HepG2 (cell line): ENCODE results near the gene TBC1D16. TPM values are rescaled to one million over a fixed set of nuclear protein-coding genes. Genes with fewer than 3 reads are reported as not detected.

ENCODE experiments used
- ATF7-NPFF ChIP-seq: sonication (generic); formaldehyde crosslinking; IDR thresholded peaks from 2 replicates; pipeline ENCODE4 v1.8.1; 2023; ENCODE audit warnings: mild to moderate bottlenecking, low read depth, missing genetic modification reagents, moderate library complexity
- KMT2A ChIP-seq: sonication (generic); formaldehyde crosslinking; IDR thresholded peaks from 2 replicates; pipeline ENCODE4 v1.4.0; 2020; ENCODE audit warnings: missing genetic modification reagents
- NFE2 ChIP-seq: sonication (generic); formaldehyde crosslinking; IDR thresholded peaks from 2 replicates; pipeline ENCODE4 v1.4.0; 2020; ENCODE audit warnings: missing genetic modification reagents
- RXRB ChIP-seq: IDR thresholded peaks from 2 replicates; pipeline ENCODE4 v1.6.1; 2016; ENCODE audit warnings: borderline replicate concordance, missing genetic modification reagents, missing compliant biosample characterization
- SP140L ChIP-seq: sonication (generic); formaldehyde crosslinking; IDR thresholded peaks from 2 replicates; pipeline ENCODE4 v1.4.0; 2020; ENCODE audit warnings: missing genetic modification reagents, borderline replicate concordance
- TBX2 ChIP-seq: sonication (generic); formaldehyde crosslinking; IDR thresholded peaks from 2 replicates; pipeline ENCODE4 v1.5.0; 2020; ENCODE audit warnings: missing genetic modification reagents, mild to moderate bottlenecking, borderline replicate concordance
- TCF12 ChIP-seq, 2 experiments: fragments of 450-650 bp in 1 of 2; sonication (generic) in 1 of 2; formaldehyde crosslinking in 1 of 2; IDR thresholded peaks; 2 replicates each; pipeline versions ENCODE4 v1.6.1 to v1.8.0; 2017 to 2022; ENCODE audit warnings: antibody characterized with exemption in 1 of 2, mild to moderate bottlenecking in 1 of 2, missing genetic modification reagents in 1 of 2, moderate library complexity in 1 of 2
- TIGD3 ChIP-seq: sonication (generic); formaldehyde crosslinking; IDR thresholded peaks from 2 replicates; pipeline ENCODE4 v1.5.1; 2020; ENCODE audit warnings: mild to moderate bottlenecking, missing genetic modification reagents, borderline replicate concordance
- TRIM22 ChIP-seq: fragments of 450-650 bp; IDR thresholded peaks from 2 replicates; pipeline ENCODE4 v1.6.1; 2017
- ZBTB4 ChIP-seq: sonication (generic); formaldehyde crosslinking; IDR thresholded peaks from 2 replicates; pipeline ENCODE4 v1.4.0; 2020; ENCODE audit warnings: missing genetic modification reagents, mild to moderate bottlenecking, borderline replicate concordance
- ZHX2 ChIP-seq, 2 experiments: sonication (generic) in 1 of 2; formaldehyde crosslinking in 1 of 2; IDR thresholded peaks; 2 replicates each; pipeline versions ENCODE4 v1.6.1 to v1.9.0; 2014 to 2022; ENCODE audit warnings: antibody characterized with exemption in 1 of 2, borderline replicate concordance in 1 of 2, inconsistent platforms in 1 of 2, low read depth in 1 of 2, missing genetic modification reagents in 1 of 2
- ZNF503 ChIP-seq: sonication (generic); formaldehyde crosslinking; IDR thresholded peaks from 2 replicates; pipeline ENCODE4 v1.4.0; 2020; ENCODE audit warnings: missing genetic modification reagents
- polyA plus RNA-seq, 8 experiments: library from polyadenylated mRNA; depleted of rRNA in 3 of 8; stranded (reverse) in 7 of 8; unstranded in 1 of 8; fragments of >200 nt; fragmentation: Illumina TruSeq in 4 of 8; extraction: Trizol in 4 of 8; gene quantifications; 2 replicates each; pipeline versions ENCODE4 v1.2.1 to v1.2.3, GENCODE V29; 2011 to 2016; ENCODE audit warnings: low read depth in 4 of 8, missing spikeins in 1 of 8, mixed read lengths in 1 of 8; ENCODE audit not compliant: insufficient read depth in 1 of 8
- total RNA-seq, 5 experiments: library from RNA; depleted of rRNA; stranded (reverse); fragments of >200 nt; fragmentation: Illumina TruSeq; extraction: Trizol; gene quantifications; 2 replicates each; pipeline ENCODE4 v1.2.3, GENCODE V29; 2016; ENCODE audit warnings: low read depth in 1 of 5

TBC1D16 gene
- total and polyA plus RNA-seq, 2 of the 13 experiments (the other 11 are each of a cell fraction or from before 2014, with no cell fraction given), result 14.9 to 24.9 TPM

- TF ChIP-seq TCF12 (IDR thresholded peaks at IDR 0.05) (no peak), TCF12 (CRISPR knock-in tag; IDR thresholded peaks at IDR 0.05) (peak; percentile 89), TRIM22 (no peak), NFE2 (CRISPR knock-in tag) (no peak), ZHX2 (IDR thresholded peaks at IDR 0.05; ENCODE audit: low read depth) (peak; percentile 51; the same call in 1 of the 2 replicates), ZHX2 (CRISPR knock-in tag; IDR thresholded peaks at IDR 0.05; ENCODE audit: borderline replicate concordance) (no peak; the same call in 1 of the 2 replicates), KMT2A (no peak), ATF7-NPFF (no peak), TBX2 (CRISPR knock-in tag) (peak; percentile 52; the same call in 1 of the 2 replicates), SP140L (CRISPR knock-in tag) (no peak), ZBTB4 (no peak), ZNF503 (CRISPR knock-in tag) (no peak), RXRB (no peak), TIGD3 (CRISPR knock-in tag) (peak; percentile 32; the same call in 1 of the 2 replicates)
These were observed 454 bp upstream of the TBC1D16 start, which contains the start of gene CCDC40 (continued) for GRCh38 chr17:80035937-80036714.
